Cardiac fibroblast (primary cell): ENCODE results near the gene WDR33.
"Not testable (repeated sequence)": the region's sequence is repeated elsewhere in the genome, so short reads cannot be mapped to it uniquely, and the experiment has no call there.

Source experiments
- DNase-seq, 2 donors: peaks; one replicate each; pipeline versions ENCODE4 v3.0.0 to v3.0.0-alpha.2; 2010; ENCODE audit warnings: low read depth in 2 of 2
- H3K4me3 ChIP-seq, 2 donors: replicated peaks in 1 of 2; 1 replicate in 1 of 2; 2 replicates in 1 of 2; pipeline ENCODE4 v1.5.1; 2011; ENCODE audit warnings: low read depth in 2 of 2, low read length in 2 of 2, mild to moderate bottlenecking in 2 of 2, moderate library complexity in 1 of 2
- TF ChIP-seq, protein P1 (sequence below): IDR thresholded peaks from one replicate; pipeline ENCODE4 v1.5.1; 2011; ENCODE audit warnings: low read depth, mild to moderate bottlenecking, low read length, inconsistent platforms

The WDR33 gene

DNA sequence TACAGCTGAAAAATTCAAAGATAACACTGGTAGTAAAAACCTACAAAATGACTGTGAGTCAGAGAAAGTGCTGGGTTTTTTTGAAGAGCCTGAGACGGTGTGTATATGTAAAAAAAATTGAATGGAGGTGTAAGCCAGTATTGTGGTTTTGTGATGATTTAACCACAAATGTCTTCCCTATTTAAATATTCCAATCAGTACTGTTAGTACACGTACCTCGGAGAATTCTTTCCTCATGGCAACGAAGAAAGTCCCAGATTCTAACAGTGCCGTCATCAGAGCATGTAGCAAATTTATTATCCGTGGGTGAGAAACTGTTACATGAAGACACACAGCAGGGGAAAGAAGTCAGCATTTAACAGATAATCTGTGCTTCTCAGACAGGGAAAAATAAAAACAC, 48.1 kb downstream of the WDR33 start:
- peak in 1 of 2 donors; percentile 19 for DNase-seq
- TF ChIP-seq, protein P1, sequence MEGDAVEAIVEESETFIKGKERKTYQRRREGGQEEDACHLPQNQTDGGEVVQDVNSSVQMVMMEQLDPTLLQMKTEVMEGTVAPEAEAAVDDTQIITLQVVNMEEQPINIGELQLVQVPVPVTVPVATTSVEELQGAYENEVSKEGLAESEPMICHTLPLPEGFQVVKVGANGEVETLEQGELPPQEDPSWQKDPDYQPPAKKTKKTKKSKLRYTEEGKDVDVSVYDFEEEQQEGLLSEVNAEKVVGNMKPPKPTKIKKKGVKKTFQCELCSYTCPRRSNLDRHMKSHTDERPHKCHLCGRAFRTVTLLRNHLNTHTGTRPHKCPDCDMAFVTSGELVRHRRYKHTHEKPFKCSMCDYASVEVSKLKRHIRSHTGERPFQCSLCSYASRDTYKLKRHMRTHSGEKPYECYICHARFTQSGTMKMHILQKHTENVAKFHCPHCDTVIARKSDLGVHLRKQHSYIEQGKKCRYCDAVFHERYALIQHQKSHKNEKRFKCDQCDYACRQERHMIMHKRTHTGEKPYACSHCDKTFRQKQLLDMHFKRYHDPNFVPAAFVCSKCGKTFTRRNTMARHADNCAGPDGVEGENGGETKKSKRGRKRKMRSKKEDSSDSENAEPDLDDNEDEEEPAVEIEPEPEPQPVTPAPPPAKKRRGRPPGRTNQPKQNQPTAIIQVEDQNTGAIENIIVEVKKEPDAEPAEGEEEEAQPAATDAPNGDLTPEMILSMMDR: no peak

DNA sequence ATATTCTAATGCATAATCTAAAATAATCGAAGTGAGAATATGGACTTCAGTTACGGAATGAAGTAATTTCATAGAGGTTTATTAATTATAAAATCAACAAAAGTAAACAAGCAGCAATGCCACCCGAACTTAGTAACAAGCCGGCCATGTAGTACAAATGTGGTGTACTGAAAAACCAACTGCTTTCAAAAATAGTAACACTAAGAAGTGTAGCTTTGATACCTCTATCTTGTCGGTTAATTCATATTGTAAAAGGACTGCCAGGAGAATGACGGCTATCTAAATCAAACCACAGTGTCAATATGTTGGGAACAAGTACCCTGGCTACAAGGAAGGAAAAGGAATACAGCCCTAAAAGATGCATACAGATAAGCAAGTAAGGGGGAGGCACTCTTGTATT, 48.5 kb downstream of the WDR33 start:
- no peak overlapping the region for H3K4me3 ChIP-seq
- DNase-seq: no peak
- TF ChIP-seq, protein P1: no peak

More for the DNA sequence above, 48.1 kb downstream of the WDR33 start:
- no peak overlapping the region for H3K4me3 ChIP-seq

DNA sequence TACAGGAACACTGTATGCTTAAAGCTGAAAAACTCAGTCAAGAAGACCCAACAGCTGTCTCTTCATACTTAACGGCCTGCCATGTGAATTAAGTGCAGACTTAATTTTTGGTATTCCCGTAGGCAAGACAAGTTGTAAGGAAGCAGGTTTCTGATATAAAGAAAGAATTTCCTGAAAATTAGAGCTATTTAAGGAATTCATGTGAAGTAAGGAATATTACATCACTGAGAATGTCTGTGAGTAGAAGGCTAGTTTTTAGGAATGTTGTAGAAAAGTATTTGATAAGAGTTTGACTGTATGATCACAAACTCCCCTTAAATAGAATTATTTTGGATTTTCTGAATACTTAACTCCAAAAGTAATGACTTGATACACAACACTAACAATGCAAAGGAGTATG, 51.0 kb downstream of the WDR33 start:
- peak in 1 of 2 donors; percentile 61 for DNase-seq
- TF ChIP-seq, protein P1: no peak
- H3K4me3 ChIP-seq: no peak overlapping the region

DNA sequence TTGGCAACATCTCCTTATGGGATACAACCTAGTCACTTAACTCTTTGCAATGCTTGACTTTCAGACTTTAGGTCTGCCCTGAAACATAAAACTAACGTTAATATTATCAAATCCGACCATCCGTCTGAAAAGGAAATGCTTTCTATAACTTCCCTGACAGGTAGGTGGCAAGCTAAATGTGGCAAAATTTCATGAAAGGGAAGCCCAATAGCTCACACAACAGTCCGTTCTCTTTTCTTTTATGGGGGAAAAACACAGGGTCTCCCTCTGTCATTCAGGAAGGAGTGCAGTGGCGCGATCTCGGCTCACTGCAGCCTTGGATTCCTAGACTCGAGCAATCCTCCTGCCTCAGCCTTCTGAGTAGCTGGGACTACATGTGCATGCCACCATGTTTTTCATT, 56.8 kb downstream of the WDR33 start:
- no peak for DNase-seq
- TF ChIP-seq, protein P1: no peak

DNA sequence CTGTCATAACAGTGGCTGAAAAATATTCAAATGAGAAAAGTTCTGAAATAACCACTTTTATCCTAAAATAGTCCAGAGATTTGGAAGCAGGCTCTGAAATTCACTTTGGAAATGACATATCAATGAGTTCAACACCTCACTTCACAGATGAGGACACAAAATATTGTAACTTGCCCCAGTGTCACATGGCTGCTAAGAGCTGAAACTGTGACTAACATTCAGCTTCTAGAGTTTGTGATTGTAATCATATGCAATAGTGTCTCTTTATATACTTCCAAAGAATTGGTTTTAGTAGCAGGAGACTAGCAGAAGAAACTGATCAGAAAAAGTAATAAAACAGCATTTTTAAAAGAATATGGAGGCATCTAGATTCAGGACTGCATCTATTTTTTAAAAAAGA, 57.6 kb downstream of the WDR33 start:
- no peak for DNase-seq
- H3K4me3 ChIP-seq: no peak overlapping the region
- TF ChIP-seq, protein P1: no peak

More for the DNA sequence above, 56.8 kb downstream of the WDR33 start:
- H3K4me3 ChIP-seq: no peak overlapping the region

DNA sequence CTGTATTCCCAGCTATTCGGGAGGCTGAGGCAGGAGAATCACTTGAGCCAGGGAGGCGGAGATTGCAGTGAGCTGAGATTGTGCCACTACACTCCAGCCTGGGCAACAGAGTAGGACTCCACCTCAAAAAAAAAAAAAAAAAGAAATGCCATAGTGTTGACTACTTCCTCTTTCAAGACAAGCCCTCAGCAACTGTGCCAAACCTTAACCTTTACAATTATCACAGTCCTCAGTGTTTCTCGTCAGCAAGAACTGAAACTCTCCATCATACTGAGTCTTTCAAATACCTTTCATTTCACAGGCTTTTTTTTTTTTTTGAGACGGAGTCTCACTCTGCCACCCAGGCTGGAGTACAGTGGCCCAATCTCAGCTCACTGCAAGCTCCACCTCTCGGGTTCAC, 61.4 kb downstream of the WDR33 start:
- not testable (repeated sequence) for H3K4me3 ChIP-seq
- DNase-seq: peak; percentile 70 to 85

DNA sequence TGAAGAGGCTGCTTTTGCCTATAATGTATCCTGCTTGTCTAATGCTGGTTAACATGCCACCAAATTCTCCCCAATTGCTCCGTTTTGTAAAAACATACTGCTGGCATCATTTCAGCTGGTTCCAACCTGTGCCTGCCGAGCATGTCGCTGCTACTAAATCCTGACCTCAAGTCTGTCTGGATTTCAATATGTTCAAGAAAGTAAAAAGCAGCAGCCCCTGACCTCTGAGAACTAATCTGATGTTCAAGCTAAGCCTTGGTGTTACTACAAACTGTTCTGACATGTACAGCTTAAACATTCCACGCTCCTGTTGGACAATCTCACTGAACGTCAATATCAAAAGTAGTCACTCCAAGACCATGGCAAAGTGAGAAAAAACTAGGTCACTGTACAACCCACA, 63.4 kb downstream of the WDR33 start:
- H3K4me3 ChIP-seq: no peak overlapping the region
- no peak for DNase-seq
- TF ChIP-seq, protein P1: no peak
